SK-N-MC (cell line): ENCODE data around the gene ZDHHC13.

ENCODE experiments used
- DNase-seq: peaks from one replicate; pipeline ENCODE4 v3.0.0-alpha.2; 2011; ENCODE audit warnings: low read depth, low spot score
- H3K27ac ChIP-seq: fragments of 200-600 bp; sonication (generic); 2 replicates; pipeline ENCODE4 v1.5.1; 2016; ENCODE audit warnings: mixed run types
- H3K36me3 ChIP-seq: fragments of 200-600 bp; sonication (generic); 2 replicates; pipeline ENCODE4 v1.6.1; 2017; ENCODE audit warnings: antibody characterized with exemption, low read length, mixed read lengths; ENCODE audit not compliant: insufficient read depth
- H3K4me3 ChIP-seq: fragments of 200-600 bp; sonication (generic); 2 replicates; pipeline ENCODE4 v1.5.1; 2016
- H3K9ac ChIP-seq: fragments of 200-600 bp; sonication (generic); 2 replicates; pipeline ENCODE4 v1.8.0; 2017; ENCODE audit warnings: mixed run types, mixed read lengths; ENCODE audit not compliant: insufficient read length
- H3K9me3 ChIP-seq: fragments of 200-600 bp; sonication (generic); 2 replicates; pipeline ENCODE4 v1.6.1; 2017; ENCODE audit warnings: low read depth, mild to moderate bottlenecking, antibody characterized with exemption, low read length, moderate library complexity, mixed read lengths
- EZH2 ChIP-seq: fragments of 200-600 bp; sonication (generic); IDR thresholded peaks from one replicate; pipeline ENCODE4 v1.6.1; 2017; ENCODE audit warnings: antibody characterized with exemption
- FOXP2 ChIP-seq: optimal IDR thresholded peaks from 2 replicates; pipeline ENCODE3; 2011; ENCODE audit warnings: mild to moderate bottlenecking, moderate library complexity; ENCODE audit not compliant: insufficient read depth; ENCODE audit errors: extremely low read length, control extremely low read depth
- POLR2AphosphoS5 ChIP-seq: IDR thresholded peaks from 2 replicates; pipeline ENCODE4 v1.6.1; 2012; ENCODE audit warnings: mild to moderate bottlenecking, low read depth, low read length, borderline replicate concordance

ZDHHC13 gene

GRCh38 chr11:19200410-19201201 is 83.6 kb downstream of the ZDHHC13 start:
- TF ChIP-seq EZH2 (no peak), POLR2AphosphoS5 (no peak), FOXP2 (no peak)
- Histone ChIP-seq H3K36me3 (no peaks in the 10 kb centered on the region), H3K9me3 (no peaks in the 10 kb centered on the region), H3K4me3 (no peak overlapping the region), H3K27ac (no peak overlapping the region), H3K9ac (no peak overlapping the region)
- no peak for DNase-seq

DNA sequence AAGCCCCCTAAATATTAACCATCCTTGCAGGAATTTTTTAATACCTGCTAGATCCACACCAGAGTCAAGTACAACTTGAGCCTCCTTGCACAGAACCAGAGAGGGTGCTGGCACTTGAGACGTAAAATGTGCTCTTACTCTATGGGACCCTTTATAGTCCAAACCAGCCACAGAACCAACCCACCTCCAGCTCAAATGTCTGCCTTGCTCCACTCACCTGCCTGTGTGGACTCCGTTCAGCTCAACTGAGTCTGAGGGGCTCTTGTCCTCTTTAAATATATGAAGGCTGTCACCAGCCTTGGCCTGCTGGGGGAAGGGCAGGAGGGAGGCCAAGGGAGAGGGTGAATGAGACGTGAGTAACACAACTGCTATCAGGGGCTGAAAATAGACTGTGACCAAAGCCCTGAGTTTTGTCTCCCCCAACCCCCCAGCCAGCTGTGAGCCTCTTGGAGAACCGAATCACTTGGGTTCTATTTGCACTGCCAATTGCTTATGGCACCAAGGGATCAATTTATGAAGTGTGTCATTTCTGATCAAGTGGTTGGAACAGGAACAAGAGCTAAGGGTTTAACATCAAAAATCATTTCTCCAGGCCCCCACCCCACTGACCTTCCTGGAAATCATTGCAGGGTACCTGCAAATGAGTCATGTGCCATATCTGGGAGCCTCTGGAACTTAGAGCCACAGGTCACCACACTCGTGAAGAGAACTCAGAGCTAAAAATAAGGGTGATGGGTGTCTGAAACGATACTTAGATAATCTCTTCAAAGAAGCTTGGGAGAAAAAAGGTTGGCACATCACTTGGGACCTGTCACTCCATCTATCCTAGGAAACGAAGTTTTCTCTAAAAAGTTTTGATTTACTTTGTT is 85.0 kb downstream of the ZDHHC13 start, which contains the start of gene CSRP3:
Gene CSRP3 (minus strand): TSS at position 247 of the 869 bp plus-strand sequence. CDS start 9,535 bp downstream, outside the sequence.
- no peak for TF ChIP-seq POLR2AphosphoS5
- TF ChIP-seq FOXP2 = no peak
- TF ChIP-seq EZH2 = no peak
- Histone ChIP-seq H3K36me3 (no peaks in the 10 kb centered on the region), H3K4me3 (no peak within 1 kb of the TSS), H3K27ac (no peak within 1 kb of the TSS), H3K9ac (no peak within 1 kb of the TSS), H3K9me3 (no peaks in the 10 kb centered on the region)
- no peak for DNase-seq

DNA sequence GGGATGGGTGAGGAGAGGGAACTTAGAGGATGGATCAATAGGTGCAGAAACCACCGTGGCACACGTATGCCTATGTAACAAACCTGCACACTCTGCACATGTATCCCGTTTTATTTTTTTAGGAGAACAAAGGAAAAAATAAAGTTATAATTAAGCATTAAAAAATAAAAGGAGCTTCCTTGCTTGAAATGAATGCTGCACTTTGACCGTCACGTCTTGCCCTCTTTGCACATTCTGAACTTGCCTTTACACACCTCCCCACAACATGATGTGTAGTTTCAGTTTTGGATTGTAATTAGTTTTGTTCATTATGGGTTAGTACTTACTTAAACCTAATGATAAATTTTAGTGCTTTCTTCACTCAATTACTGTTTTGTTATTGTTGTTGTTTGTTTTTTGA is 87.9 kb downstream of the ZDHHC13 start:
- Histone ChIP-seq H3K4me3 (no peak overlapping the region), H3K27ac (no peak overlapping the region), H3K36me3 (no peaks in the 10 kb centered on the region), H3K9me3 (no peaks in the 10 kb centered on the region), H3K9ac (no peak overlapping the region)
- no peak for DNase-seq
- TF ChIP-seq EZH2 (no peak), FOXP2 (no peak), POLR2AphosphoS5 (no peak)

DNA sequence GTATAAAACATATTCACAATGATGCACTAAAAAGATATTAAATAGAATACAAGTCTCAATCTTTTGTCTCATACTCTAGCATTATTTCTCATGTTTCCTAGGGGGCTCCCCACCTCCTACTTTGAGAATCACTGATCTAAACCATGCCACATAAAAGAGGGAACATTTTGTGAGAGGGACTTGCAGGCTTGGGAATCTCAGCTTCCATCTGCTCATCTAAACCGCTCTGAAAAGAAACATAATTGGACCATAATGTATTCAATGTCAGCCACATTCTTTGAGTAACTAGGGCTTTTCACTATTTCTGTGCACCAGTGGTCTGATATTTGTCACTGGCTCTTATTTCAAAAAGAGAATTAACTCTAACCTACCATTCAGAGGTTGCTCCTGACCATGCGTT is 91.2 kb downstream of the ZDHHC13 start:
- no peak for DNase-seq
- no peak overlapping the region for H3K27ac ChIP-seq
- TF ChIP-seq EZH2 (no peak), POLR2AphosphoS5 (no peak), FOXP2 (no peak)

DNA sequence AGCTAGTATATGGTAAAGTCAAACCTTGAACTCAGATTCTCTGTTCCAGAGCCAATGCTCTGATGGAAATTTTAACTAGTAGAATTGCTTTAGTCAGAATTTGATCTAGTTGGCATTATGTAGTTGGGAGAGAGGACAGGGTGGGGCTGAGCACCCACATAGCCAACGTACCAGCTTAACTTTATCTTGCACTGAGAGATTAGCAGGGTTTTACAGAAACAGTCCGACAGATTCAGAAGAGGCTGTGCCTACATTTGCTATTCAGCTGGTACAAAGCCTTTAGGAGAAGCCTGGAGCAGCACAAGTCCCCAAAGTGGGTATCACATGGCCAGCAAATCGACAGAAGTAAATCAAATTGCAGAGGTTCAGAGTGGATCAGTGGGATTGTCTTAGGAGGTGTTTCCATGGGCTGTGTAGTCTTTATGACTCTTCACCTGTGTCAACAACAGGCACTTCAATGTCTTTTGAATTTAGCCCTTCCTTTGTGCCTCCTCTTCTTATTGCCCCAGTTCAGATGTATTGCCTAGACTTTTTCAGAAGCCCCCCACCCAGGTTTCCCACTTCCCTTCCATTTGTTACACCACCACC is 92.1 kb downstream of the ZDHHC13 start:
- H3K9me3 ChIP-seq = no peaks in the 10 kb centered on the region
- no peaks in the 10 kb centered on the region for H3K36me3 ChIP-seq
- no peak overlapping the region for H3K27ac ChIP-seq
- no peak for TF ChIP-seq POLR2AphosphoS5
- TF ChIP-seq EZH2 = no peak
- no peak for TF ChIP-seq FOXP2
- H3K4me3 ChIP-seq = no peak overlapping the region
- H3K9ac ChIP-seq = no peak overlapping the region
- DNase-seq = no peak

More for the DNA sequence above, 91.2 kb downstream of the ZDHHC13 start:
- Histone ChIP-seq H3K9me3 (no peaks in the 10 kb centered on the region), H3K36me3 (no peaks in the 10 kb centered on the region), H3K4me3 (no peak overlapping the region), H3K9ac (no peak overlapping the region)

DNA sequence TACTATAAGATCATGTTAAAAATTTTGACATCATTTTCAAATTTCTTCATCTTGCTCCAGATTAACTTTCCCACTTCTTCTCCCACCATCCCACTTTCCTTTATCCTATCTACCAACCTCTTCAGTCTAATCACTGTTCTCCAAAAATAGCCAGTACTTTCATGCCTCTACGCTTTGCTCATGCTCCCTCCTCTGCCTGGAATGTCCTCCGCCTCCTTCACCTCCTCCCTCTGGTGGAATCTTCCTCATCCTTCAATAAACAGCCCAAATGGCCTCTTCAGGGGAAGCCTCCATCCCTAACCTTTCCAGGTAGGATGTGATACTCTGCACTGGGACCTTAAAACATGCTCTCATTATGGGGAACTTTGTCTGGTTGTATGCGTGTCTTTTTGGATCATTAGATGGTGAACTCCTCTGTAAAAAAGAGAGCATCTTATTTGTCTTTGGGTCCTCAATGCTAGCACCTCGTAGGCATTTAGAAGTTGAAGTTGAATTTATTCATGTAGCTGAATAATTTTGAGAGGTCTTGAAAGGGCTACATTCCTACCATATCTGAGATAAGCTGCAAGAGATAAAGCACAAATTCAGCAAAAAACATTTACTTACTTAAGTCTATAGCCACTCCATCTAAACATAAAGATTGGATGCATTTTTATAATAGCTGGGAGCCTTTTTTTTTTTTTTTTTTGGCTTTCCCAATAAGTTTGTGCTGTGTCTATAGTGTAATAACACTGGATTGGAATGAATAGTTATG is 92.8 kb downstream of the ZDHHC13 start:
- no peak for DNase-seq
- Histone ChIP-seq H3K9me3 (no peaks in the 10 kb centered on the region), H3K27ac (no peak overlapping the region), H3K9ac (no peak overlapping the region), H3K36me3 (no peaks in the 10 kb centered on the region), H3K4me3 (no peak overlapping the region)
- no peak for TF ChIP-seq FOXP2
- TF ChIP-seq EZH2 = no peak
- TF ChIP-seq POLR2AphosphoS5 = no peak

- TF ChIP-seq POLR2AphosphoS5 = no peak
- TF ChIP-seq EZH2 = no peak
- no peak for TF ChIP-seq FOXP2
- no peaks in the 10 kb centered on the region for H3K36me3 ChIP-seq
- H3K4me3 ChIP-seq = no peak overlapping the region
- no peaks in the 10 kb centered on the region for H3K9me3 ChIP-seq
- H3K27ac ChIP-seq = no peak overlapping the region
- DNase-seq = no peak
- H3K9ac ChIP-seq = no peak overlapping the region
Observed at GRCh38 chr11:19216021-19216420, 99.1 kb downstream of the ZDHHC13 start.
